Glutamatergic neuron (in vitro differentiated cells): ENCODE measurements around the gene ERAL1. TPM values are rescaled to one million over a fixed set of nuclear protein-coding genes. Genes with fewer than 3 reads are reported as not detected.

ENCODE experiments used
- DNase-seq: peaks from one replicate; pipeline ENCODE4 v3.0.0; 2022
- H3K27ac Mint-ChIP-seq: one replicate; pipeline ENCODE4 v1.8.0; 2020; ENCODE audit warnings: mild to moderate bottlenecking, mixed read lengths, inconsistent platforms; ENCODE audit not compliant: unreplicated experiment
- H3K27me3 Mint-ChIP-seq: one replicate; pipeline ENCODE4 v1.8.0; 2020; ENCODE audit warnings: mild to moderate bottlenecking, moderate library complexity, mixed read lengths, inconsistent platforms; ENCODE audit not compliant: unreplicated experiment
- H3K36me3 Mint-ChIP-seq: one replicate; pipeline ENCODE4 v1.8.0; 2020; ENCODE audit warnings: mild to moderate bottlenecking, mixed read lengths, inconsistent platforms; ENCODE audit not compliant: unreplicated experiment
- H3K4me1 Mint-ChIP-seq: one replicate; pipeline ENCODE4 v1.8.0; 2020; ENCODE audit warnings: mild to moderate bottlenecking, low read depth, mixed read lengths, inconsistent platforms; ENCODE audit not compliant: unreplicated experiment
- H3K4me3 Mint-ChIP-seq: one replicate; pipeline ENCODE4 v1.8.0; 2020; ENCODE audit warnings: mild to moderate bottlenecking, mixed read lengths, inconsistent platforms; ENCODE audit not compliant: unreplicated experiment
- H3K9me3 Mint-ChIP-seq: one replicate; pipeline ENCODE4 v1.8.0; 2020; ENCODE audit warnings: mild to moderate bottlenecking, moderate library complexity, mixed read lengths, inconsistent platforms; ENCODE audit not compliant: unreplicated experiment
- CTCF ChIP-seq: fragments of 200-600 bp; sonication (generic); IDR thresholded peaks from one replicate; pipeline ENCODE4 v1.5.0; 2021; ENCODE audit not compliant: partially characterized antibody, unreplicated experiment
- total RNA-seq: library from RNA; stranded (reverse); fragmentation: NEBNext Ultra II Directional; extraction: Animal tissue kit (Norgen Biotek cat#: 25700); gene quantifications from one replicate; pipeline ENCODE4 v1.2.1, GENCODE V29; 2021; ENCODE audit not compliant: unreplicated experiment

Gene ERAL1
- total RNA-seq, 1 donor from 2014 or later = 53.3 TPM

- peak overlapping the region; percentile 93 for H3K4me3 Mint-ChIP-seq
- peak; percentile 99 for DNase-seq
- peaks cover 21% of the 10 kb centered on the region for H3K4me1 Mint-ChIP-seq
- no peak for TF ChIP-seq CTCF
- peak overlapping the region; percentile 98 for H3K27ac Mint-ChIP-seq
- no peaks in the 10 kb centered on the region for H3K9me3 Mint-ChIP-seq
- peaks cover 2% of the 10 kb centered on the region for H3K27me3 Mint-ChIP-seq
- no peaks in the 10 kb centered on the region for H3K36me3 Mint-ChIP-seq
These were observed 42.6 kb upstream of the ERAL1 start for GRCh38 chr17:28812091-28812747.

DNA sequence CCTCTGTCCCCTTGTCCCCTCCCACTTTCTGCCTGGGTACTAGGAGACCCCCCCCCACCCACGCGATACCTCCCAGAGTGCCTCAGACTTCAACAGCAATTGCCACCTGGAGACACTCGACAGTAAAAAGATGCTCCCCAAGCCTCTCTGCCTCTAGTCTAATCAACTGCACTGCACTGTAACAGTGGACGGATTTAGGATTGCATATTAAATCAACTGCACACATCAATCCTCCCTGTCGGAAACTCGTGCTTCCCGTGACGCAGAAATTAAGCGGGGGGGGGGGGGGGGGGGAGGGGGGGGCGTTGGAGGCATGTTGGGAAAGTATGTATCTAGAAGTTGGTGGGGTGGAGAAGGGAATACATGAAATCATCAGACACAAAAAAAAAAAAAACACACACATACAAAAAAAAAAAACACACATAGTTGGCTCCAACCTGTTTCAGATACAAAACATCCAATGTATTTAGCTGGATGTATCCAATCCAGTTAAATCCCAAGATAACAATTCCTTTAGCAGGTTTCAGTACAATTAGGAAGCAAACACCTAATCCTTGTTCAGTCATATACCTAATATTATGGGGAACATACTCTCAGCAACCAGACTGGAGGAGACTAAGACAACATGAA lies 42.0 kb upstream of the ERAL1 start:
- H3K36me3 Mint-ChIP-seq = no peaks in the 10 kb centered on the region
- no peak for DNase-seq
- H3K27me3 Mint-ChIP-seq = peaks cover 2% of the 10 kb centered on the region
- peak overlapping the region; percentile 88 for H3K4me3 Mint-ChIP-seq
- no peaks in the 10 kb centered on the region for H3K9me3 Mint-ChIP-seq
- peak overlapping the region; percentile 98 for H3K27ac Mint-ChIP-seq
- no peak for TF ChIP-seq CTCF
- peaks cover 17% of the 10 kb centered on the region for H3K4me1 Mint-ChIP-seq

- no peaks in the 10 kb centered on the region for H3K9me3 Mint-ChIP-seq
These were observed 38.3 kb upstream of the ERAL1 start for GRCh38 chr17:28816540-28816939.

GRCh38 chr17:28818819-28819221 lies 36.0 kb upstream of the ERAL1 start:
- Mint-ChIP-seq H3K9me3 (no peaks in the 10 kb centered on the region), H3K4me1 (no peaks in the 10 kb centered on the region), H3K4me3 (no peak overlapping the region), H3K27me3 (no peaks in the 10 kb centered on the region), H3K36me3 (no peaks in the 10 kb centered on the region), H3K27ac (no peak overlapping the region)
- no peak for TF ChIP-seq CTCF
- DNase-seq = no peak

More at GRCh38 chr17:28816540-28816939, 38.3 kb upstream of the ERAL1 start:
- DNase-seq = no peak
- TF ChIP-seq CTCF = no peak
- Mint-ChIP-seq H3K4me1 (peaks cover 3% of the 10 kb centered on the region), H3K27me3 (peaks cover 2% of the 10 kb centered on the region), H3K36me3 (no peaks in the 10 kb centered on the region), H3K4me3 (no peak overlapping the region), H3K27ac (no peak overlapping the region)

DNA sequence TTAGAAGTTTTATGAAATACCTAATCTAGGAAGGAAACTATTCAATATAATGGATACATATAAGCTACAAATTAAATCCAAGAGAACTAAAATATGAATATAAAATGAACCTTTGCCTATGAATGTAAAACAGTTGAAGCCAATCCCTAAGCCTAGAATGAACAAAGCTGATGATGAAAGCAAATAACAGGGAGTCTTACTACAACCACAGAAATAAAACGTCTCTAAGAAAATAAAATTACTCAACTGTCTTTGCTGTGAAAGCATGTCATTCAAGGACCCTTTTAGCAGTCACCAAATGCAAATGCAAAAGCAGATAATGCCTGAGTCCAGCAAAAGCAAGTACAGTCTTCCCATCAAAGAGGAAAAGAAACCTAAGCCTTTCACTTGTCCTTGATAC lies 35.2 kb upstream of the ERAL1 start:
- Mint-ChIP-seq H3K27me3 (no peaks in the 10 kb centered on the region), H3K9me3 (no peaks in the 10 kb centered on the region), H3K27ac (no peak overlapping the region), H3K36me3 (no peaks in the 10 kb centered on the region), H3K4me3 (no peak overlapping the region), H3K4me1 (no peaks in the 10 kb centered on the region)
- TF ChIP-seq CTCF = no peak
- DNase-seq = no peak
